Upper lobe of left lung (tissue), 6 donors: ENCODE data around the gene EDDM3A. TPM values are rescaled to one million over a fixed set of nuclear protein-coding genes. Genes with fewer than 3 reads are reported as not detected.
A peak's percentile ranks its signal among the peaks of the same experiment; 100 is the strongest.
"Not testable (repeated sequence)": the region's sequence is repeated elsewhere in the genome, so short reads cannot be mapped to it uniquely, and the experiment has no call there.

Experiments used
- ATAC-seq, 2 donors: fragments of 200-7000 bp; cut with Tn5 transposase; one replicate each; pipeline ENCODE4 v1.9.1; 2022; ENCODE audit warnings: mild to moderate bottlenecking in 2 of 2, moderate library complexity in 2 of 2; ENCODE audit not compliant: low FRiP score in 2 of 2
- DNase-seq, 2 donors: peaks; one replicate each; pipeline ENCODE4 v3.0.0-alpha.2; 2019 to 2020
- H3K27ac ChIP-seq, 4 donors: fragments of 200-600 bp; sonication (generic); one replicate each; pipeline ENCODE4 v1.5.1; 2016 to 2019
- H3K27me3 ChIP-seq, 4 donors: fragments of 200-600 bp; sonication (generic); one replicate each; pipeline ENCODE4 v1.5.1; 2017 to 2019
- H3K36me3 ChIP-seq, 4 donors: fragments of 200-600 bp; sonication (generic); one replicate each; pipeline ENCODE4 v1.5.1; 2016 to 2019
- H3K4me1 ChIP-seq, 4 donors: fragments of 200-600 bp; sonication (generic); one replicate each; pipeline ENCODE4 v1.5.1; 2018 to 2019
- H3K4me3 ChIP-seq, 4 donors: fragments of 200-600 bp; sonication (generic); one replicate each; pipeline ENCODE4 v1.5.1; 2017 to 2019; ENCODE audit warnings: mild to moderate bottlenecking in 2 of 4, moderate library complexity in 1 of 4
- H3K9me3 ChIP-seq, 4 donors: fragments of 200-600 bp; sonication (generic); one replicate each; pipeline ENCODE4 v1.5.1; 2018 to 2019
- CTCF ChIP-seq, 6 experiments: fragments of 450-650 bp in 4 of 6; fragments of 200-600 bp in 2 of 6; sonication (generic) in 2 of 6; IDR thresholded peaks; one replicate each; pipeline ENCODE4 v1.5.1; 2016 to 2019; ENCODE audit warnings: antibody characterized with exemption in 6 of 6
- EP300 ChIP-seq, 4 donors: sonication (generic); formaldehyde crosslinking; IDR thresholded peaks; one replicate each; pipeline ENCODE4 v1.5.1; 2017; ENCODE audit warnings: antibody characterized with exemption in 4 of 4, control low read depth in 2 of 4
- POLR2A ChIP-seq, 4 donors: fragments of 450-650 bp; IDR thresholded peaks; one replicate each; pipeline ENCODE4 v1.5.1; 2016 to 2017; ENCODE audit warnings: antibody characterized with exemption in 4 of 4, mild to moderate bottlenecking in 2 of 4
- POLR2AphosphoS5 ChIP-seq, 2 donors: sonication (generic); formaldehyde crosslinking; IDR thresholded peaks; one replicate each; pipeline ENCODE4 v1.5.1; 2017; ENCODE audit warnings: antibody characterized with exemption in 2 of 2
- WGBS, 2 donors: methylation state at CpG; one replicate each; pipeline ENCODE4 v1.1.5; 2017 to 2018; 5-methylcytosine and 5-hydroxymethylcytosine counted together
- total RNA-seq, 6 donors: library from RNA; depleted of rRNA in 4 of 6; stranded (reverse); fragments of >200 nt in 4 of 6; gene quantifications; one replicate each; pipeline versions ENCODE4 v1.1.0 to v1.2.1, GENCODE V29; 2016 to 2021
- donor health status: DM: no; HTN: no; CAD: no; lungs with moderate emphysema.
- donor health status: DM: no; HTN: yes; CAD: no; lungs with severe emphysema.

The EDDM3A gene
- total RNA-seq, 6 donors from 2014 or later: not detected

GRCh38 chr14:20698934-20699333 is 46.8 kb upstream of the EDDM3A start:
- Histone ChIP-seq H3K4me1 (peaks cover 6 to 15% (median 8%) of the 10 kb centered on the region in 4 donors), H3K27ac (peak overlapping the region in 1 of 4 donors; percentile 14), H3K4me3 (no peak overlapping the region), H3K27me3 (no peaks in the 10 kb centered on the region), H3K9me3 (no peaks in the 10 kb centered on the region), H3K36me3 (peaks cover 0 to 25% (median 0%) of the 10 kb centered on the region in 4 donors)
- DNase-seq: no peak
- ATAC-seq: no peak
- 82 to 85% methylated on average over 5 of the region's 5 CpGs for WGBS, 2 donors
- TF ChIP-seq EP300 (IDR thresholded peaks at IDR 0.05): no peak
- TF ChIP-seq POLR2A (IDR thresholded peaks at IDR 0.05): no peak
- no peak for TF ChIP-seq POLR2AphosphoS5 (IDR thresholded peaks at IDR 0.05)
- no peak for TF ChIP-seq CTCF (IDR thresholded peaks at IDR 0.05)

- Histone ChIP-seq H3K4me3 (no peak overlapping the region), H3K27ac (no peak overlapping the region), H3K27me3 (no peaks in the 10 kb centered on the region), H3K4me1 (peaks cover 6 to 15% (median 8%) of the 10 kb centered on the region in 4 donors), H3K36me3 (peaks cover 0 to 16% (median 0%) of the 10 kb centered on the region in 4 donors), H3K9me3 (no peaks in the 10 kb centered on the region)
- TF ChIP-seq EP300 (IDR thresholded peaks at IDR 0.05) (no peak), POLR2AphosphoS5 (IDR thresholded peaks at IDR 0.05) (no peak), CTCF (IDR thresholded peaks at IDR 0.05) (no peak), POLR2A (IDR thresholded peaks at IDR 0.05) (no peak)
- DNase-seq (no peak), ATAC-seq (no peak)
Measured at GRCh38 chr14:20699931-20700330, 45.8 kb upstream of the EDDM3A start.

DNA sequence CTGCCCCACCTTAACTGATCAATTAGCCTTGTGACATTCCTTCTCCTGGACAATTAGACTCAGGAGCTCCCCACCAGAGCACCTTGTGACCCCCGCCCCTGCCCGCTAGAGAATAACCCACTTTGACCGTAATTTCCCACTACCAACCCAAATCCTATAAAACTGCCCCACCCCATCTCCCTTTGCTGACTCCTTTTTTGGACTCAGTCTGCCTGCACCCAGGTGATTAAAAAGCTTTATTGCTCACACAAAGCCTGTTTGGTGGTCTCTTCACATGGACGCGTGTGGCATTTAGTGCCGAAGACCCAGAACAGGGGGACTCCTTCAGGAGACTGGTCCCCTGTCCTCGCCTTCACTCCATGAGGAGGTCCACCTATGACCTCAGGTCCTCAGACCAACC is 44.7 kb upstream of the EDDM3A start:
- 94 to 96% methylated on average over 7 of the region's 7 CpGs for WGBS, 2 donors
- H3K36me3 ChIP-seq: not testable (repeated sequence)

GRCh38 chr14:20706657-20707355 is 38.9 kb upstream of the EDDM3A start:
- TF ChIP-seq EP300 (IDR thresholded peaks at IDR 0.05) (no peak), CTCF (IDR thresholded peaks at IDR 0.05) (no peak), POLR2A (IDR thresholded peaks at IDR 0.05) (no peak), POLR2AphosphoS5 (IDR thresholded peaks at IDR 0.05) (no peak)
- H3K4me1 ChIP-seq: peaks cover 12 to 33% (median 22%) of the 10 kb centered on the region in 4 donors
- 37 to 41% methylated on average over 4 of the region's 4 CpGs for WGBS, 2 donors

More for the DNA sequence above, 44.7 kb upstream of the EDDM3A start:
- not testable (repeated sequence) for ATAC-seq, DNase-seq, H3K27me3 ChIP-seq, H3K9me3 ChIP-seq, H3K27ac ChIP-seq, H3K4me3 ChIP-seq
- peaks cover 6 to 15% (median 8%) of the 10 kb centered on the region in 4 donors for H3K4me1 ChIP-seq

GRCh38 chr14:20707622-20708021 is 38.1 kb upstream of the EDDM3A start:
- Histone ChIP-seq H3K27ac (peak overlapping the region; percentile 45 to 76 (median 70)), H3K27me3 (no peaks in the 10 kb centered on the region)
- ATAC-seq: peak; percentile 41 to 54

More at GRCh38 chr14:20706657-20707355, 38.9 kb upstream of the EDDM3A start:
- Histone ChIP-seq H3K4me3 (no peak overlapping the region), H3K36me3 (no peaks in the 10 kb centered on the region), H3K27me3 (no peaks in the 10 kb centered on the region), H3K9me3 (peaks cover 0 to 3% (median 0%) of the 10 kb centered on the region in 4 donors), H3K27ac (peak overlapping the region; percentile 45 to 76 (median 70))
- ATAC-seq (no peak), DNase-seq (no peak)

More at GRCh38 chr14:20707622-20708021, 38.1 kb upstream of the EDDM3A start:
- 57 to 65% methylated on average over 2 of the region's 2 CpGs for WGBS, 2 donors
- Histone ChIP-seq H3K9me3 (peaks cover 0 to 3% (median 0%) of the 10 kb centered on the region in 4 donors), H3K4me1 (peaks cover 12 to 38% (median 23%) of the 10 kb centered on the region in 4 donors), H3K36me3 (no peaks in the 10 kb centered on the region), H3K4me3 (no peak overlapping the region)
- peak; percentile 14 to 55 for TF ChIP-seq POLR2AphosphoS5 (IDR thresholded peaks at IDR 0.05)
- peak in 1 of 4 donors; percentile 92 for TF ChIP-seq EP300 (IDR thresholded peaks at IDR 0.05)
- TF ChIP-seq CTCF (IDR thresholded peaks at IDR 0.05): no peak
- peak in 1 of 2 donors; percentile 64 for DNase-seq
